ENCODE measurements around the gene SCO2. TPM values are rescaled to one million over a fixed set of nuclear protein-coding genes. Genes with fewer than 3 reads are reported as not detected.
A peak's percentile ranks its signal among the peaks of the same experiment; 100 is the strongest.

The SCO2 gene
- total and polyA plus RNA-seq, 2 experiments from 2014 or later, result 2.0 to 11.2 TPM

DNA sequence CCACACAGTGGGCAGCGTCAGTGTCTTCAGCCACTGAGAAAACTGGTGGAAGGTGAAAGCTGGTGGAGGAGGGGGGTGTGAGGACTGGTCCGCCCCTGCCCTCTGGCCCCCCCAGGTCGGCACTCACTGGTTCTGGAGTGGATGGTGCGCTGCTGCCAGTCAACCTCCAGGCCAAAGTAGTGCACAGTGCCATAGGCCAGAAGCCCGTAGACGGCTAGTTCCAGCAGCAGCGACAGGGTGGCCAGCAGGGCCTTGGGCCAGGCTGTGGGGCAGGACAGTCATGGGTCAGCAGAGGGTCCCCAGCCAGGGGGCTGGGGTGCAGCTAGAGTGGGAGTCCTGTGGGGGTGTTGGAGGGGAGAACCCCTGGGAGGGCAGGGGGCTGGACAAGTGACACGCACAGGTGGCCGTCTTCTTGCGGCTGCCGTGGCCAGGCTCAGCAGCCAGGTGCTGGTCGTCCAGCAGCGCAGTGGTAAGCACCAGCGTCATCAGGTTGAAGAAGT lies 20.1 kb downstream of the SCO2 start:
- peaks cover 14% of the 10 kb centered on the region for H3K4me1 ChIP-seq (ENCODE audit: insufficient read depth)
- H3K4me2 ChIP-seq, result no peak overlapping the region
- TF ChIP-seq, protein P1, sequence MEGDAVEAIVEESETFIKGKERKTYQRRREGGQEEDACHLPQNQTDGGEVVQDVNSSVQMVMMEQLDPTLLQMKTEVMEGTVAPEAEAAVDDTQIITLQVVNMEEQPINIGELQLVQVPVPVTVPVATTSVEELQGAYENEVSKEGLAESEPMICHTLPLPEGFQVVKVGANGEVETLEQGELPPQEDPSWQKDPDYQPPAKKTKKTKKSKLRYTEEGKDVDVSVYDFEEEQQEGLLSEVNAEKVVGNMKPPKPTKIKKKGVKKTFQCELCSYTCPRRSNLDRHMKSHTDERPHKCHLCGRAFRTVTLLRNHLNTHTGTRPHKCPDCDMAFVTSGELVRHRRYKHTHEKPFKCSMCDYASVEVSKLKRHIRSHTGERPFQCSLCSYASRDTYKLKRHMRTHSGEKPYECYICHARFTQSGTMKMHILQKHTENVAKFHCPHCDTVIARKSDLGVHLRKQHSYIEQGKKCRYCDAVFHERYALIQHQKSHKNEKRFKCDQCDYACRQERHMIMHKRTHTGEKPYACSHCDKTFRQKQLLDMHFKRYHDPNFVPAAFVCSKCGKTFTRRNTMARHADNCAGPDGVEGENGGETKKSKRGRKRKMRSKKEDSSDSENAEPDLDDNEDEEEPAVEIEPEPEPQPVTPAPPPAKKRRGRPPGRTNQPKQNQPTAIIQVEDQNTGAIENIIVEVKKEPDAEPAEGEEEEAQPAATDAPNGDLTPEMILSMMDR (IDR thresholded peaks at IDR 0.05; ENCODE audit: poor library complexity), result no peak
- TF ChIP-seq EZH2phosphoT487 (IDR thresholded peaks at IDR 0.05; ENCODE audit: low read depth, severe bottlenecking, unreplicated experiment), result no peak
- no peak for TF ChIP-seq EZH2 (IDR thresholded peaks at IDR 0.05; ENCODE audit: borderline replicate concordance)
- H3K27me3 ChIP-seq, result no peaks in the 10 kb centered on the region
- H2AFZ ChIP-seq, result no peak overlapping the region
- H3K4me3 ChIP-seq, result no peak overlapping the region
- peak; percentile 3 for DNase-seq (ENCODE audit: low spot score)
- WGBS (ENCODE audit: low lambda C conversion rate, missing lambda C conversion rate), result 96% methylated on average over 8 of the region's 14 CpGs
- no peaks in the 10 kb centered on the region for H3K9me2 ChIP-seq (replicated peaks; ENCODE audit: insufficient read depth)
- H3K79me2 ChIP-seq, result peaks cover 34% of the 10 kb centered on the region
- no peaks in the 10 kb centered on the region for H4K20me1 ChIP-seq (ENCODE audit: insufficient read depth, poor library complexity, severe bottlenecking)
- H3K36me3 ChIP-seq (replicated peaks; ENCODE audit: insufficient read depth, low read depth), result no peaks in the 10 kb centered on the region
- no peak overlapping the region for H3K27ac ChIP-seq
- no peaks in the 10 kb centered on the region for H3K9me3 ChIP-seq (ENCODE audit: low read depth)

- H3K36me3 ChIP-seq (replicated peaks; ENCODE audit: insufficient read depth, low read depth), result no peaks in the 10 kb centered on the region
- peaks cover 27% of the 10 kb centered on the region for H3K79me2 ChIP-seq
- H2AFZ ChIP-seq, result no peak overlapping the region
- TF ChIP-seq EZH2 (IDR thresholded peaks at IDR 0.05; ENCODE audit: borderline replicate concordance), result no peak
- no peak for TF ChIP-seq EZH2phosphoT487 (IDR thresholded peaks at IDR 0.05; ENCODE audit: low read depth, severe bottlenecking, unreplicated experiment)
- TF ChIP-seq, protein P1 (IDR thresholded peaks at IDR 0.05; ENCODE audit: poor library complexity), result no peak
- peaks cover 13% of the 10 kb centered on the region for H3K4me1 ChIP-seq (ENCODE audit: insufficient read depth)
- H3K9me3 ChIP-seq (ENCODE audit: low read depth), result no peaks in the 10 kb centered on the region
- H4K20me1 ChIP-seq (ENCODE audit: insufficient read depth, poor library complexity, severe bottlenecking), result no peaks in the 10 kb centered on the region
- WGBS (ENCODE audit: low lambda C conversion rate, missing lambda C conversion rate), result 98% methylated on average over 25 of the region's 44 CpGs
- no peak overlapping the region for H3K4me3 ChIP-seq
- H3K27me3 ChIP-seq, result no peaks in the 10 kb centered on the region
- no peak overlapping the region for H3K4me2 ChIP-seq
- peak; percentile 9 for DNase-seq (ENCODE audit: low spot score)
- H3K9me2 ChIP-seq (replicated peaks; ENCODE audit: insufficient read depth), result no peaks in the 10 kb centered on the region
- H3K27ac ChIP-seq, result no peak overlapping the region
These were observed 20.8 kb downstream of the SCO2 start for GRCh38 chr22:50504369-50505211.

DNA sequence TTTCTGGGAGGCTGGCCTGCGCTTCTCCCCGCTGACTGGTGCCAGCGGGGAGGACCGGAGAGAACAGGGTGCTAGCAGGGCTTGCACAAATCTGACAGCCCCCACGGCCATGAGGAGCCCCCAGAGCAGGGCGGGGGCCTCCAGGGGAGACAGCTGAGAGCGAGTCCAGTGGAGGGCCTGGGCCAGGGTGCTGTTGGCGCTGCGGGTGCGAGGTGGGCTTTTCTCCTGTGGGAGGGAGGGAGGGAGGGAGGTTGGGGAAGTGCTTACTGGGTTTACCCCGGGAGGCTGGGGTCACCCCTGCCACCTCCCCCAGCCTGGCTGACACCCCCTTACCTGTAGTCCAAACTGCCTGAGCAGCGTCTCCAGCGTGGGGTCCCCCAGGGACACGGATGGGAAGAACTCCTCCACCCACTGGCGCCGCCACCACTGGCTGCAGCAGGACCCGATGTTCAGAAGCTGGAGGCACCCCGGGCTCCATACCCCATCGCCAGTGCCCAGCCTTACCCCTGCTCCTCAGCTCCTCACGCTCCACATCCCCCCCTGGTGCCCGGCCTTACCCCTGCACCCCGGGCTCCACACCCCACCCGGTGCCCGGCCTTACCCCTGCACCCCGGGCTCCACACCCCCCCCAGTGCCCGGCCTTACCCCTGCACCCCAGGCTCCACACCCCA lies 21.8 kb downstream of the SCO2 start:
- no peak overlapping the region for H3K4me2 ChIP-seq
- peaks cover 17% of the 10 kb centered on the region for H3K79me2 ChIP-seq
- H3K9me2 ChIP-seq (replicated peaks; ENCODE audit: insufficient read depth), result no peaks in the 10 kb centered on the region
- H3K27ac ChIP-seq, result no peak overlapping the region
- TF ChIP-seq, protein P1 (IDR thresholded peaks at IDR 0.05; ENCODE audit: poor library complexity), result no peak
- no peak for TF ChIP-seq EZH2phosphoT487 (IDR thresholded peaks at IDR 0.05; ENCODE audit: low read depth, severe bottlenecking, unreplicated experiment)
- TF ChIP-seq EZH2 (IDR thresholded peaks at IDR 0.05; ENCODE audit: borderline replicate concordance), result no peak
- H2AFZ ChIP-seq, result no peak overlapping the region
- WGBS (ENCODE audit: low lambda C conversion rate, missing lambda C conversion rate), result 99% methylated on average over 14 of the region's 26 CpGs
- H3K9me3 ChIP-seq (ENCODE audit: low read depth), result no peaks in the 10 kb centered on the region
- no peaks in the 10 kb centered on the region for H3K27me3 ChIP-seq
- peaks cover 4% of the 10 kb centered on the region for H3K4me1 ChIP-seq (ENCODE audit: insufficient read depth)
- peak; percentile 8 for DNase-seq (ENCODE audit: low spot score)
- H4K20me1 ChIP-seq (ENCODE audit: insufficient read depth, poor library complexity, severe bottlenecking), result no peaks in the 10 kb centered on the region
- H3K36me3 ChIP-seq (replicated peaks; ENCODE audit: insufficient read depth, low read depth), result no peaks in the 10 kb centered on the region
- H3K4me3 ChIP-seq, result no peak overlapping the region
